ENCODE results near the gene ARAP2. TPM values are rescaled to one million over a fixed set of nuclear protein-coding genes. Genes with fewer than 3 reads are reported as not detected.

ARAP2 gene
- total and polyA plus RNA-seq, 2 donors, result 23.7 to 67.0 TPM

DNA sequence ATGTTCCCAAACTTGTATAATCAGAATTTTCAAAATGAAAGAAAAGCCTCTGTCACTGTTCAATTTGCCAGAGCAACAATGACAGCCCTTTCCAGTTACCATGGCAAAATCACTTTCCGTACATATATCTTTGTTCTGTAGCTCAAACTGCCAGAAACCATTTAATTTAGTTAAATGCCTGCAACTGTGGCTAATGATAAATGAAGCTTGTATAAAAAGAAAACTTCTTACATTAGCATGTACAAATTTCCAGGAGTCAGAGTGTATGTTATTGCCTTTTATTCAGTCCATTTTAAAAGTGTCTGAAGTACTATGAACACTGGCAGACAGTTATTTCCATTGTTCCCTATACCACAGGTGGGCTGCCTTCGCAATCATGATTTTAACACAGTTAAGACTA, 30.3 kb downstream of the ARAP2 start:
- Histone ChIP-seq H3K9me3 (ENCODE audit: control insufficient read depth in 2 of 2, insufficient read depth in 1 of 2, low read length in 1 of 2) (no peaks in the 10 kb centered on the region), H3K36me3 (ENCODE audit: control insufficient read depth in 2 of 2, insufficient read depth in 2 of 2, low read length in 1 of 2) (peaks cover 4 to 19% of the 10 kb centered on the region in 2 donors), H3K27me3 (ENCODE audit: control insufficient read depth in 2 of 2, insufficient read depth in 1 of 2, low read length in 1 of 2) (no peaks in the 10 kb centered on the region), H3K4me1 (ENCODE audit: control insufficient read depth in 2 of 2, insufficient read depth in 2 of 2, low read length in 2 of 2) (peaks cover under 1% of the 10 kb centered on the region in 2 donors), H3K4me3 (ENCODE audit: low read length in 2 of 2) (no peak overlapping the region), H3K27ac (ENCODE audit: low read depth in 1 of 2, low read length in 1 of 2) (no peak overlapping the region)
- 73% methylated on average over 2 of the region's 2 CpGs for WGBS
- DNase-seq (ENCODE audit: low read depth in 6 of 9, low spot score in 9 of 9), result no peak

- Histone ChIP-seq H3K9me3 (ENCODE audit: control insufficient read depth in 2 of 2, insufficient read depth in 1 of 2, low read length in 1 of 2) (no peaks in the 10 kb centered on the region), H3K27ac (ENCODE audit: low read depth in 1 of 2, low read length in 1 of 2) (no peak overlapping the region), H3K36me3 (ENCODE audit: control insufficient read depth in 2 of 2, insufficient read depth in 2 of 2, low read length in 1 of 2) (peaks cover 9 to 39% of the 10 kb centered on the region in 2 donors), H3K4me1 (ENCODE audit: control insufficient read depth in 2 of 2, insufficient read depth in 2 of 2, low read length in 2 of 2) (peaks cover 7 to 14% of the 10 kb centered on the region in 2 donors), H3K4me3 (ENCODE audit: low read length in 2 of 2) (no peak overlapping the region), H3K27me3 (ENCODE audit: control insufficient read depth in 2 of 2, insufficient read depth in 1 of 2, low read length in 1 of 2) (no peaks in the 10 kb centered on the region)
- DNase-seq (ENCODE audit: low read depth in 6 of 9, low spot score in 9 of 9), result no peak
- 98% methylated on average over 1 of the region's 1 CpG for WGBS
Observed at GRCh38 chr4:36211084-36211483, 33.2 kb downstream of the ARAP2 start.

DNA sequence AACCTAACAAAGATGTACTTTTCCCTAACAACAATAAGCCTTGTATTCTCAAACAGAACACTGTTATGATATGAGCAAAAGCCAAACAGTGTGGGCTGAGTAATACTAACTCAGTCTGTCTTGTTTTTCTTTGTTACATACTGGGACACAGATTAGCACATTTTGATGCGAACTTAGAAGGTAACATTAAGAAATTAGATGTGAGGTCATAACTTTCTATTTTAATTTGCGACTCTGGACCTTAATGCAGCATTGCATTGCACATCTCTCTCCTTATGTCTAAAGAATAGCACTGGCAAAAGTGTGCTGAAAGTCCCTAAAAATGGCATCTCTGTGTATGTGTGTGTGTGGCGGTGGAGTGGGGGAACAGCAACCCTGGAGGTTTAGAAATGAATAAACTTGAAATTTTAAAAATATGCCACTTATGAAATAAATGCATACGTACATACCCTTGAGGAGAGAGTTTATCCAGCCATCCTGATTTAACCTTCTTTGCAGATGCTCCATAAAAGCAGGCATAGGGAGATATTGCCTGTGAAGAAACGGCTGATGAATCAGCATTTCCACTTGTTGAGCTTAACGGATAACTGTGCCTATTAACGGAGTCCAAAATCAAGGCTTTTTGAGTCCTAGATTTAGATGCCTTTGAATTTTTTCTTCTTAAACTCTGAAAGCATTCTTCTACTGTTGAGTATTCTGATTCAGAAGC, 34.2 kb downstream of the ARAP2 start:
- DNase-seq (ENCODE audit: low read depth in 6 of 9, low spot score in 9 of 9), result no peak
- Histone ChIP-seq H3K27ac (ENCODE audit: low read depth in 1 of 2, low read length in 1 of 2) (peak overlapping the region in 1 of 2 donors; percentile 13), H3K36me3 (ENCODE audit: control insufficient read depth in 2 of 2, insufficient read depth in 2 of 2, low read length in 1 of 2) (peaks cover 9 to 42% of the 10 kb centered on the region in 2 donors), H3K27me3 (ENCODE audit: control insufficient read depth in 2 of 2, insufficient read depth in 1 of 2, low read length in 1 of 2) (no peaks in the 10 kb centered on the region), H3K9me3 (ENCODE audit: control insufficient read depth in 2 of 2, insufficient read depth in 1 of 2, low read length in 1 of 2) (no peaks in the 10 kb centered on the region), H3K4me1 (ENCODE audit: control insufficient read depth in 2 of 2, insufficient read depth in 2 of 2, low read length in 2 of 2) (peaks cover 7 to 16% of the 10 kb centered on the region in 2 donors), H3K4me3 (ENCODE audit: low read length in 2 of 2) (no peak overlapping the region)
- whole genome bisulfite sequencing, result 83% methylated on average over 7 of the region's 7 CpGs

GRCh38 chr4:36208893-36209473, 35.3 kb downstream of the ARAP2 start:
- Histone ChIP-seq H3K4me3 (ENCODE audit: low read length in 2 of 2) (no peak overlapping the region), H3K27ac (ENCODE audit: low read depth in 1 of 2, low read length in 1 of 2) (peak overlapping the region in 1 of 2 donors; percentile 20), H3K36me3 (ENCODE audit: control insufficient read depth in 2 of 2, insufficient read depth in 2 of 2, low read length in 1 of 2) (peaks cover 9 to 42% of the 10 kb centered on the region in 2 donors), H3K9me3 (ENCODE audit: control insufficient read depth in 2 of 2, insufficient read depth in 1 of 2, low read length in 1 of 2) (no peaks in the 10 kb centered on the region), H3K27me3 (ENCODE audit: control insufficient read depth in 2 of 2, insufficient read depth in 1 of 2, low read length in 1 of 2) (no peaks in the 10 kb centered on the region), H3K4me1 (ENCODE audit: control insufficient read depth in 2 of 2, insufficient read depth in 2 of 2, low read length in 2 of 2) (peaks cover 7 to 16% of the 10 kb centered on the region in 2 donors)
- 47% methylated on average over 4 of the region's 4 CpGs for WGBS
- DNase-seq (ENCODE audit: low read depth in 6 of 9, low spot score in 9 of 9), result peak in 8 of 9 donors; percentile 24 to 81 (median 50)

DNA sequence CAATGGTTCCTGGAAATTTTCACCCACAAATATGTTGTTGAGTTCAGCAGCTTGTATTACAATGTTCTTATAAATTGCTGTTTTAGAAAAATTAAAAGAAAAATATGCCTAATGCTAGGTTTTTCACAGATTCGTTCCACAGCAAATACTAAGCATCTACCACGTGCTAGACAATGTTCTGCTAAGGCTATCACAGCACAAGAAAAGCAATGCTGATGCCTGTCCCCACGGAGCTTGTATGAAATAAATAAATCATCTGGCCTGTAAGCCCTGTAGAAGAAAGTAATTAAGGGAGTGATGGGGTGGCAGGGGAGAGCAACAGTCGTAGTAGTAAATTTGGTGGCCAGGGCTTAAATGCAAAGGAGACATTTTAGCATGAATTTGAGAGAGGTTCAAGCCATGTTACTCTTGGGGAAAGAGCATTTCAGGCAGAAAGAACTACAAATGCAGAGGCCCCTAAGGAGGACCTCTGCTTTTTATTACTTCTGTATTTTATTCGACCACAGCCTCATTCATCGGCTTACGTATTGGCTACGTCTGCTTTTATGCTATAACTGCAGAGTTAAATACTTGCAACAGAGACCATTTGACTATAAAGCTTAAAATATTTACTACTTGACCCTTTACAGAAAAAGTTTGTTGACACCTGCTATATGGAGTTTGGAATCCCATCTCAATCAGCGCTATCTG, 36.3 kb downstream of the ARAP2 start:
- H3K4me3 ChIP-seq (ENCODE audit: low read length in 2 of 2), result no peak overlapping the region
- peaks cover 9 to 39% of the 10 kb centered on the region in 2 donors for H3K36me3 ChIP-seq (ENCODE audit: control insufficient read depth in 2 of 2, insufficient read depth in 2 of 2, low read length in 1 of 2)
- no peak overlapping the region for H3K27ac ChIP-seq (ENCODE audit: low read depth in 1 of 2, low read length in 1 of 2)
- no peaks in the 10 kb centered on the region for H3K9me3 ChIP-seq (ENCODE audit: control insufficient read depth in 2 of 2, insufficient read depth in 1 of 2, low read length in 1 of 2)
- H3K27me3 ChIP-seq (ENCODE audit: control insufficient read depth in 2 of 2, insufficient read depth in 1 of 2, low read length in 1 of 2), result no peaks in the 10 kb centered on the region
- DNase-seq (ENCODE audit: low read depth in 6 of 9, low spot score in 9 of 9), result no peak
- 84% methylated on average over 9 of the region's 9 CpGs for WGBS
- H3K4me1 ChIP-seq (ENCODE audit: control insufficient read depth in 2 of 2, insufficient read depth in 2 of 2, low read length in 2 of 2), result peaks cover 7 to 16% of the 10 kb centered on the region in 2 donors

DNA sequence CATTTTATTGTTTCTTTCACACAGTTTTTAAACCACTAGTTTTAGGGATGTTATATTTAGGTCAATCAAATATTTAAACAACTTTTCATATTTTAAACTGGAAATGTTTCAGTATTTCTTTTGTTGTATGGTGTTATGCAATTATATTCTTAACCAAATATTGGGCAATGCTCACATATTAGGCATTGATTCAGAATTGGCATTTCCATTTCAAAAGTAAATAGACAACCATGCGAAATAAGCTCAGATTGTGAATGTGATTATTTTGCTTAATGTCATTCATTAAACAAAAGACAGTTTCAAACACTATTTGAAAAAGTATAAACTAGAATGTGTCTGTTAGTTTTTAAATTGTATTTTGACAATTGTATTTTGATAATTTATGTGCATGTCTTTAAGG, 36.9 kb downstream of the ARAP2 start:
- H3K36me3 ChIP-seq (ENCODE audit: control insufficient read depth in 2 of 2, insufficient read depth in 2 of 2, low read length in 1 of 2), result peaks cover 9 to 39% of the 10 kb centered on the region in 2 donors
- H3K27me3 ChIP-seq (ENCODE audit: control insufficient read depth in 2 of 2, insufficient read depth in 1 of 2, low read length in 1 of 2), result no peaks in the 10 kb centered on the region
- no peak overlapping the region for H3K27ac ChIP-seq (ENCODE audit: low read depth in 1 of 2, low read length in 1 of 2)
- no peak for DNase-seq (ENCODE audit: low read depth in 6 of 9, low spot score in 9 of 9)
- no peak overlapping the region for H3K4me3 ChIP-seq (ENCODE audit: low read length in 2 of 2)
- 100% methylated on average over 1 of the region's 1 CpG for WGBS
- peaks cover 7 to 16% of the 10 kb centered on the region in 2 donors for H3K4me1 ChIP-seq (ENCODE audit: control insufficient read depth in 2 of 2, insufficient read depth in 2 of 2, low read length in 2 of 2)
- H3K9me3 ChIP-seq (ENCODE audit: control insufficient read depth in 2 of 2, insufficient read depth in 1 of 2, low read length in 1 of 2), result no peaks in the 10 kb centered on the region

- Histone ChIP-seq H3K27me3 (ENCODE audit: control insufficient read depth in 2 of 2, insufficient read depth in 1 of 2, low read length in 1 of 2) (no peaks in the 10 kb centered on the region), H3K4me3 (ENCODE audit: low read length in 2 of 2) (no peak overlapping the region), H3K4me1 (ENCODE audit: control insufficient read depth in 2 of 2, insufficient read depth in 2 of 2, low read length in 2 of 2) (peaks cover 7 to 16% of the 10 kb centered on the region in 2 donors), H3K36me3 (ENCODE audit: control insufficient read depth in 2 of 2, insufficient read depth in 2 of 2, low read length in 1 of 2) (peaks cover 9 to 39% of the 10 kb centered on the region in 2 donors), H3K27ac (ENCODE audit: low read depth in 1 of 2, low read length in 1 of 2) (peak overlapping the region in 1 of 2 donors; percentile 31), H3K9me3 (ENCODE audit: control insufficient read depth in 2 of 2, insufficient read depth in 1 of 2, low read length in 1 of 2) (no peaks in the 10 kb centered on the region)
- 95% methylated on average over 3 of the region's 3 CpGs for WGBS
- DNase-seq (ENCODE audit: low read depth in 6 of 9, low spot score in 9 of 9), result no peak
Observed at GRCh38 chr4:36206603-36207311, 37.6 kb downstream of the ARAP2 start.

- 93% methylated on average over 3 of the region's 3 CpGs for WGBS
- H3K4me3 ChIP-seq (ENCODE audit: low read length in 2 of 2), result no peak overlapping the region
- peaks cover 7 to 16% of the 10 kb centered on the region in 2 donors for H3K4me1 ChIP-seq (ENCODE audit: control insufficient read depth in 2 of 2, insufficient read depth in 2 of 2, low read length in 2 of 2)
- no peak overlapping the region for H3K27ac ChIP-seq (ENCODE audit: low read depth in 1 of 2, low read length in 1 of 2)
- H3K36me3 ChIP-seq (ENCODE audit: control insufficient read depth in 2 of 2, insufficient read depth in 2 of 2, low read length in 1 of 2), result peaks cover 9 to 37% of the 10 kb centered on the region in 2 donors
- H3K9me3 ChIP-seq (ENCODE audit: control insufficient read depth in 2 of 2, insufficient read depth in 1 of 2, low read length in 1 of 2), result no peaks in the 10 kb centered on the region
- H3K27me3 ChIP-seq (ENCODE audit: control insufficient read depth in 2 of 2, insufficient read depth in 1 of 2, low read length in 1 of 2), result no peaks in the 10 kb centered on the region
- DNase-seq (ENCODE audit: low read depth in 6 of 9, low spot score in 9 of 9), result no peak
Observed at GRCh38 chr4:36206012-36206411, 38.3 kb downstream of the ARAP2 start.
